Activated CD8-positive, alpha-beta T cell treated with anti-CD3 and anti-CD28 coated beads for 36 hours (primary cell): ENCODE data around the gene TNNT1. TPM values are rescaled to one million over a fixed set of nuclear protein-coding genes. Genes with fewer than 3 reads are reported as not detected.
"Not testable (repeated sequence)": the region's sequence is repeated elsewhere in the genome, so short reads cannot be mapped to it uniquely, and the experiment has no call there.

Source experiments
- ATAC-seq: fragments of 200-7000 bp; cut with Tn5 transposase; one replicate; pipeline ENCODE4 v1.10.0; 2021; ENCODE audit warnings: mild to moderate bottlenecking, moderate library complexity
- CTCF ChIA-PET: fragments of 350-600 bp; sonication (Branson Sonifier 250); formaldehyde crosslinking; loops from one replicate; lab custom pipeline; 2021; ENCODE audit warnings: antibody characterized with exemption; lab: Charles Lee
- POLR2A ChIA-PET: fragments of 350-600 bp; sonication (Branson Sonifier 250); formaldehyde crosslinking; loops from one replicate; lab custom pipeline; 2021; ENCODE audit warnings: antibody characterized with exemption; lab: Charles Lee
- DNase-seq: peaks from one replicate; pipeline ENCODE4 v3.0.0-alpha.2; 2020
- H3K27ac Mint-ChIP-seq: one replicate; pipeline ENCODE4 v1.8.0; 2021; ENCODE audit warnings: mild to moderate bottlenecking, mixed read lengths
- H3K27me3 Mint-ChIP-seq: one replicate; pipeline ENCODE4 v1.8.0; 2021; ENCODE audit warnings: mixed read lengths
- H3K36me3 Mint-ChIP-seq: one replicate; pipeline ENCODE4 v1.8.0; 2021; ENCODE audit warnings: low read depth, mixed read lengths
- H3K4me1 Mint-ChIP-seq: one replicate; pipeline ENCODE4 v1.8.0; 2021; ENCODE audit warnings: low read depth, mixed read lengths
- H3K4me3 Mint-ChIP-seq: one replicate; pipeline ENCODE4 v1.8.0; 2021; ENCODE audit warnings: mild to moderate bottlenecking, moderate library complexity, mixed read lengths
- H3K9me3 Mint-ChIP-seq: one replicate; pipeline ENCODE4 v1.8.0; 2021; ENCODE audit warnings: mixed read lengths
- CTCF ChIP-seq: fragments of 200-600 bp; IDR thresholded peaks from one replicate; pipeline ENCODE4 v1.8.0; 2022; ENCODE audit warnings: antibody characterized with exemption, mild to moderate bottlenecking
- intact Hi-C: fragments of 100-400 bp; cut with micrococcal nuclease; formaldehyde crosslinking; loops from one replicate; pipeline ENCODE4 v1.10.0; 2022
- total RNA-seq, 2 experiments: library from RNA; stranded (reverse); gene quantifications; one replicate each; pipeline ENCODE4 v1.2.3, GENCODE V29; 2021

The TNNT1 gene
- total RNA-seq, 2 experiments from 2014 or later = not detected

GRCh38 chr19:55112246-55112776 lies 36.7 kb downstream of the TNNT1 start:
- intact Hi-C loops = no loop called here
- H3K9me3 Mint-ChIP-seq = no peaks in the 10 kb centered on the region
- DNase-seq = no peak
- no peak for ATAC-seq
- no peaks in the 10 kb centered on the region for H3K27me3 Mint-ChIP-seq
- H3K4me1 Mint-ChIP-seq = peaks cover 17% of the 10 kb centered on the region
- CTCF ChIA-PET = interaction anchor here (1.8 kb wide), 1 partner anchor 23 kb away, joined by 4 read pairs; no protein-coding TSS in a partner anchor
- TF ChIP-seq CTCF = no peak
- peaks cover 14% of the 10 kb centered on the region for H3K36me3 Mint-ChIP-seq
- H3K4me3 Mint-ChIP-seq = no peak overlapping the region
- H3K27ac Mint-ChIP-seq = no peak overlapping the region
- POLR2A ChIA-PET = interaction anchor here (0.6 kb wide), 1 partner anchor 10 kb away, joined by 4 read pairs; no protein-coding TSS in a partner anchor

- H3K27me3 Mint-ChIP-seq = no peaks in the 10 kb centered on the region
- H3K36me3 Mint-ChIP-seq = peaks cover 20% of the 10 kb centered on the region
- H3K9me3 Mint-ChIP-seq = no peaks in the 10 kb centered on the region
- H3K4me3 Mint-ChIP-seq = no peak overlapping the region
- ChIA-PET CTCF (interaction anchor here (1.8 kb wide), 1 partner anchor 22 kb away, joined by 4 read pairs; no protein-coding TSS in a partner anchor), POLR2A (no interaction called here)
- H3K27ac Mint-ChIP-seq = no peak overlapping the region
- TF ChIP-seq CTCF = no peak
- no peak for ATAC-seq
- peaks cover 17% of the 10 kb centered on the region for H3K4me1 Mint-ChIP-seq
- no peak for DNase-seq
- intact Hi-C loops = no loop called here
These were observed 37.7 kb downstream of the TNNT1 start for GRCh38 chr19:55111238-55111831.

GRCh38 chr19:55109527-55110291 lies 39.3 kb downstream of the TNNT1 start:
- ChIA-PET CTCF (no interaction called here), POLR2A (no interaction called here)
- H3K27me3 Mint-ChIP-seq = no peaks in the 10 kb centered on the region
- DNase-seq (no peak), ATAC-seq (no peak)
- no peak overlapping the region for H3K27ac Mint-ChIP-seq
- TF ChIP-seq CTCF = no peak
- H3K9me3 Mint-ChIP-seq = no peaks in the 10 kb centered on the region
- peaks cover 4% of the 10 kb centered on the region for H3K4me1 Mint-ChIP-seq
- intact Hi-C loops = no loop called here
- H3K36me3 Mint-ChIP-seq = peaks cover 19% of the 10 kb centered on the region
- H3K4me3 Mint-ChIP-seq = no peak overlapping the region

- H3K27ac Mint-ChIP-seq, ATAC-seq, CTCF ChIA-PET, H3K9me3 Mint-ChIP-seq, H3K4me3 Mint-ChIP-seq, H3K27me3 Mint-ChIP-seq, POLR2A ChIA-PET, H3K4me1 Mint-ChIP-seq, DNase-seq, intact Hi-C loops: not testable (repeated sequence)
- H3K36me3 Mint-ChIP-seq = peaks cover 30% of the 10 kb centered on the region
These were observed 41.8 kb downstream of the TNNT1 start for GRCh38 chr19:55107252-55107651.

GRCh38 chr19:55106591-55106990 lies 42.4 kb downstream of the TNNT1 start:
- CTCF ChIA-PET = interaction anchor here (1.8 kb wide), 1 partner anchor 18 kb away, joined by 9 read pairs; no protein-coding TSS in a partner anchor
- Mint-ChIP-seq H3K27me3 (no peaks in the 10 kb centered on the region), H3K27ac (no peak overlapping the region), H3K4me3 (no peak overlapping the region), H3K4me1 (no peaks in the 10 kb centered on the region), H3K36me3 (peaks cover 35% of the 10 kb centered on the region), H3K9me3 (peaks cover 1% of the 10 kb centered on the region)
- TF ChIP-seq CTCF = no peak
- intact Hi-C loops = no loop called here
- no peak for DNase-seq
- ATAC-seq = no peak
- POLR2A ChIA-PET = no interaction called here
